Lung (tissue), 12 donors: ENCODE results near the gene KSR1. TPM values are rescaled to one million over a fixed set of nuclear protein-coding genes. Genes with fewer than 3 reads are reported as not detected.

ENCODE experiments used
- ATAC-seq: fragments of 200-7000 bp; cut with Tn5 transposase; one replicate; pipeline ENCODE4 v1.9.1; 2020; ENCODE audit warnings: moderate number of reproducible peaks; ENCODE audit not compliant: insufficient read depth, low FRiP score
- DNase-seq, 3 donors: peaks; one replicate each; pipeline ENCODE4 v3.0.0-alpha.2; 2013 to 2017
- H3K27ac ChIP-seq, 2 donors: one replicate each; pipeline ENCODE4 v1.5.1; 2013; ENCODE audit warnings: mild to moderate bottlenecking in 2 of 2, moderate library complexity in 2 of 2, control low read depth in 1 of 2, inconsistent platforms in 1 of 2, low read depth in 1 of 2, low read length in 1 of 2
- H3K27me3 ChIP-seq, 3 donors: one replicate each; pipeline ENCODE4 v1.5.1; 2013; ENCODE audit warnings: low read length in 2 of 3; ENCODE audit not compliant: control insufficient read depth in 3 of 3, insufficient read depth in 3 of 3
- H3K36me3 ChIP-seq, 4 donors: one replicate each; pipeline ENCODE4 v1.5.1; 2013; ENCODE audit warnings: low read length in 4 of 4, mild to moderate bottlenecking in 1 of 4, moderate library complexity in 1 of 4; ENCODE audit not compliant: control insufficient read depth in 4 of 4, insufficient read depth in 4 of 4
- H3K4me1 ChIP-seq, 5 donors: one replicate each; pipeline ENCODE4 v1.5.1; 2013; ENCODE audit warnings: low read length in 5 of 5, mild to moderate bottlenecking in 2 of 5, moderate library complexity in 1 of 5; ENCODE audit not compliant: control insufficient read depth in 5 of 5, insufficient read depth in 5 of 5
- H3K4me3 ChIP-seq: one replicate; pipeline ENCODE4 v1.5.1; 2013; ENCODE audit warnings: mild to moderate bottlenecking, control low read depth, moderate library complexity
- H3K9ac ChIP-seq, 2 donors: one replicate each; pipeline ENCODE4 v1.5.1; 2013; ENCODE audit warnings: low read length in 2 of 2, control low read depth in 1 of 2; ENCODE audit not compliant: insufficient read depth in 1 of 2
- H3K9me3 ChIP-seq, 4 donors: one replicate each; pipeline ENCODE4 v1.5.1; 2013; ENCODE audit warnings: low read length in 3 of 4, mild to moderate bottlenecking in 1 of 4, moderate library complexity in 1 of 4; ENCODE audit not compliant: control insufficient read depth in 4 of 4, insufficient read depth in 3 of 4
- CTCF ChIP-seq: IDR thresholded peaks from 2 replicates; pipeline ENCODE4 v1.5.1; 2012; ENCODE audit warnings: mild to moderate bottlenecking; ENCODE audit errors: control extremely low read depth, extremely low read depth
- WGBS, 2 donors: extraction: QIAGEN DNeasy Blood & Tissue Kit; methylation state at CpG; one replicate each; pipeline ENCODE4 v1.1.7; 2013; 5-methylcytosine and 5-hydroxymethylcytosine counted together
- polyA plus RNA-seq, 2 donors: library from polyadenylated mRNA; stranded (reverse); fragments of 200-250 nt; gene quantifications; one replicate each; pipeline ENCODE4 v1.2.1, GENCODE V29; 2013
- total RNA-seq, 2 donors: library from RNA; depleted of rRNA in 1 of 2; stranded (reverse); fragments of >200 nt in 1 of 2; gene quantifications; one replicate each; pipeline ENCODE4 v1.2.1, GENCODE V29; 2014 to 2021
- donor health status: control.
- donor health status: control.
- donor health status: Bipolar disorder and iron deficiency.
- donor health status: healthy.
- donor health status: DM: yes; HTN: yes; CAD: no.

Gene KSR1
- total and polyA plus RNA-seq, 4 donors = 26.8 to 70.0 (median 42.3) TPM

GRCh38 chr17:27460196-27460725 lies 4.0 kb downstream of the KSR1 start:
- Histone ChIP-seq H3K36me3 (no peaks in the 10 kb centered on the region), H3K9me3 (no peaks in the 10 kb centered on the region), H3K4me1 (peaks cover 0 to 36% (median 17%) of the 10 kb centered on the region in 5 donors), H3K27ac (peak overlapping the region in 1 of 2 donors; percentile 8), H3K27me3 (no peaks in the 10 kb centered on the region), H3K9ac (no peak overlapping the region), H3K4me3 (no peak overlapping the region)
- no peak for TF ChIP-seq CTCF
- no peak for DNase-seq
- whole genome bisulfite sequencing, 2 donors = 73% methylated on average over 6 of the region's 6 CpGs
- no peak for ATAC-seq

GRCh38 chr17:27461192-27461859 lies 5.1 kb downstream of the KSR1 start:
- H3K9ac ChIP-seq = no peak overlapping the region
- no peaks in the 10 kb centered on the region for H3K9me3 ChIP-seq
- ATAC-seq (no peak), DNase-seq (peak; percentile 21 to 50 (median 36))
- TF ChIP-seq CTCF = no peak
- no peak overlapping the region for H3K27ac ChIP-seq
- no peak overlapping the region for H3K4me3 ChIP-seq
- WGBS, 2 donors = 63% methylated on average over 10 of the region's 10 CpGs
- H3K27me3 ChIP-seq = no peaks in the 10 kb centered on the region
- H3K4me1 ChIP-seq = peaks cover 0 to 36% (median 17%) of the 10 kb centered on the region in 5 donors
- no peaks in the 10 kb centered on the region for H3K36me3 ChIP-seq

- H3K4me3 ChIP-seq = no peak overlapping the region
- H3K27me3 ChIP-seq = no peaks in the 10 kb centered on the region
- H3K9me3 ChIP-seq = no peaks in the 10 kb centered on the region
- no peak for TF ChIP-seq CTCF
- ATAC-seq (peak; percentile 36), DNase-seq (no peak)
- peaks cover 0 to 35% (median 17%) of the 10 kb centered on the region in 5 donors for H3K4me1 ChIP-seq
- no peak overlapping the region for H3K27ac ChIP-seq
- no peak overlapping the region for H3K9ac ChIP-seq
- 87 to 91% methylated on average over 6 of the region's 6 CpGs for WGBS, 2 donors
- no peaks in the 10 kb centered on the region for H3K36me3 ChIP-seq
These were observed 5.9 kb downstream of the KSR1 start for GRCh38 chr17:27462149-27462548.

GRCh38 chr17:27462714-27463113 lies 6.5 kb downstream of the KSR1 start:
- TF ChIP-seq CTCF = no peak
- no peak overlapping the region for H3K27ac ChIP-seq
- 87 to 90% methylated on average over 3 of the region's 3 CpGs for WGBS, 2 donors

More at GRCh38 chr17:27462714-27463113, 6.5 kb downstream of the KSR1 start:
- H3K9ac ChIP-seq = no peak overlapping the region
- H3K4me3 ChIP-seq = no peak overlapping the region
- no peaks in the 10 kb centered on the region for H3K36me3 ChIP-seq
- peaks cover 0 to 29% (median 11%) of the 10 kb centered on the region in 5 donors for H3K4me1 ChIP-seq
- no peaks in the 10 kb centered on the region for H3K27me3 ChIP-seq
- H3K9me3 ChIP-seq = no peaks in the 10 kb centered on the region
- DNase-seq = no peak
- ATAC-seq = no peak
